NCI-H2227 (cell line): ENCODE results near the gene KMT5B.
"Not testable (repeated sequence)": the region's sequence is repeated elsewhere in the genome, so short reads cannot be mapped to it uniquely, and the experiment has no call there.

Source experiments
- DNase-seq: peaks from one replicate; lab custom pipeline; 2025; ENCODE audit not compliant: unreplicated experiment; lab: John Stamatoyannopoulos, UW

KMT5B gene

GRCh38 chr11:68213135-68213515 lies at the start of gene KMT5B:
Gene KMT5B (minus strand): TSS chr11:68213296. CDS start chr11:68190076, 23,220 bp downstream.
- DNase-seq: peak; percentile 85

GRCh38 chr11:68262544-68262827 lies 49.4 kb upstream of the KMT5B start:
- no peak for DNase-seq

DNA sequence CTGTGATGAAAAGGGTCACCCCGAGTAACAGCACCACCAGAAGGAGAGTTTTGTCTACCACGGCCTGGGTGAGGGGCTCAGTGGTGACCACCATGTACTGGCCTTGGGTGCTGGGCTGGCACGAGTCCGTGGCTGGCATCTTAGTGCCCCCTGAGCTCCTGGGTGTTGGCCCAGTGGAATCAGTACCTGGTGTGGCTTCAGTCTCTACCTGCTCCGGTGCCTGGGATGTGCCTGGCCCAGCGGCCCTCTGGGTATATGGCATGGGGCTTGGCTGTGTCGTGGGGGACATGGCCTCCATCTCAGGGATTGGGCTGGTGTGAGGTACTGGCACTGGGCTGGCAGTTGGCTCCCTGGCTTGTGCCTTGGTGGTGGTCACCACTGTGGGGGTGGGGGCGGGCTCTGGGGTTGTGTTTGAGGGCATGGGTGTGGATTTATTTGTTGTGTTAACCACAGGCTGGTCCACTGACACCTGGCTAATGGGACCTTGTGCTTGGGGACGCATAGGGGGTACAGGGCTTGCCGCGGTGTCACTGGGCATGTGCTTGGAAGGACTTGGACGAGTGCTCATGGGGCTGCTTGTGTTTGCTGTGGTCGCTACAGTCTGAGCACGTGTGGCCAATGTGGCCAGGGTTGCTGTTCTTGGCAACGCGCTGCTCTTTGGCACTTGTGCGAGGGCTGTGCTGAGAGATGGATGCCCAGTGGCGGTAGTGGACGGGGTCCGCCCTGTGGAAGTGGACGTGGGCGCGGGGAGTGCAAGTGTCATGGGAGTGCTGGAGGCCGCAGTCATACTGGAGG lies 48.9 kb upstream of the KMT5B start:
- no peak for DNase-seq

DNA sequence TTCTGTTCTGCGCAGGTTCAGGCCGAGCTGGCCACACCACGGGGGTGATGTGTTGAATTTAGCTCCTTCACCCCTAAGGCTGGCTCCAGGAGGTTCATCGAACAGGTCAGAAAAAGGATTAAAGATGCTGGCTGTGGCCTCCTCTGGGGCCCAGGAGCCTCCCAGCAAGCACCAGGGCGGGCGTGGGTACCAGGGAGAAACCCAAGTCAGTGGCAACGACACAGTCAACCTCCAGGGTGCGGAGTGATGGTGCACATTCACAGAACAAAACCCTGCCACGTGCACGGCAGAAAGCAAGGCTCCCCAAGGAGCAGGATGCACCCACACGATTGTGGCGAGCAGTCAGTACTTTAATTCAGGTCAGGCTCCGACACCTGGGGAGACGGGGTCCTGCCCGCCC lies 47.9 kb upstream of the KMT5B start:
- DNase-seq: no peak

DNA sequence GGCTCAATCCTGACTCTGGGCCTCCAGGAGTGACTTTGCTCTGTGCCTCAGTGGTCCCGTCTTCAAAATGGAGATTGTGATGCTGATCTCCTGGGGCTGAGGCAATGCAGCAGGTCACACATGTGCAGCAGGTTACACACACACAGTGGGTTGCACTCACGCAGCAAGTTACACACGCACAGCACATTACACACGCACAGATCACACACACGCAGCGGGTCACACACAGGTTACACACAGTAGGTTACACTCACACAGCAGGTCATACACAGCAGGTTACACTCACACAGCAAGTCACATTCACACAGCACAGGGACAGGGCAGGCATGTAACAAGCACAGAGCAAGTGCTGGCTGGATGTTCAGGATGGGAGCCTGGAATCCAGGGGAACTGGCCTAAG lies 47.4 kb upstream of the KMT5B start:
- no peak for DNase-seq

DNA sequence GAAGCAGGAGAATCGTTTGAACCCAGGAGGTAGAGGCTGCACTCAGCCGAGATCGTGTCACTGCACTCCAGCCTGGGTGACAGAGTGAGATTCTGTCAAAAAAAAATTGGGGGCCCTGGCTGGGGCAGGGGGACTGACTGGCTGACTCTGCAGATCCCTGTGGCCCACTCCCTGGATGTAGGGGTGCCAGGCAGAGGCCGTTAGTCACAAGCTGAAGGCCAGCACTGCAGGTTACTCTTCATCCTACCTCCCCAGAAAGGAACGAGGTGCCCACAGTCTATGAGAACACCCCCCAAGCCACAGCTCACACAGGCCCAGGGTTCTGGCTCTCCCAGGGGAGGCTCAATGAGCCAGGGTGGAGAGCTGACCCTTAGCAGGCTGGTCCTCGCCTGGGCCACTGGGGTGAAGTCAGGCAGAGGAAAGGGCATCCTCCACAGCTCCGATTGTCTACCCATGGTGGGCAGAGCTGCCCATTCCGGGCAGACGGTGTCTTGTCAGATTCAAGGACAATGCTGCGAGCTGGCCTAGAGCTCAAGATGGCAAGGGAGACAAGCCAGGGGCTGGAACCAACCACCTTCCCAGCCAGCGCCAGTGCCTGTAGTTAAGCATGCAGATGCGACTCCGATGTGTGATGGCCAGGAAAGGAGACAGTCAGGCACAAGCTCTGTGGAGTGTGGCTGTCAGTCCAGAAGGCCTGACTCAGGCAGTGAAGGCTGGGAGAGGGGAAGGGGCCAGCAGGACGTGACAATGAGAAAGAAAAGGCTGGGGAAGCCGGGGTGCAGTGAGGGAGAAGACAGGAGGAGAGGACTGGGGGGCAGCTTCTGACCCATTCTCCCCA lies 46.2 kb upstream of the KMT5B start:
- no peak for DNase-seq

- no peak for DNase-seq
Measured at GRCh38 chr11:68258363-68258765, 45.3 kb upstream of the KMT5B start.

DNA sequence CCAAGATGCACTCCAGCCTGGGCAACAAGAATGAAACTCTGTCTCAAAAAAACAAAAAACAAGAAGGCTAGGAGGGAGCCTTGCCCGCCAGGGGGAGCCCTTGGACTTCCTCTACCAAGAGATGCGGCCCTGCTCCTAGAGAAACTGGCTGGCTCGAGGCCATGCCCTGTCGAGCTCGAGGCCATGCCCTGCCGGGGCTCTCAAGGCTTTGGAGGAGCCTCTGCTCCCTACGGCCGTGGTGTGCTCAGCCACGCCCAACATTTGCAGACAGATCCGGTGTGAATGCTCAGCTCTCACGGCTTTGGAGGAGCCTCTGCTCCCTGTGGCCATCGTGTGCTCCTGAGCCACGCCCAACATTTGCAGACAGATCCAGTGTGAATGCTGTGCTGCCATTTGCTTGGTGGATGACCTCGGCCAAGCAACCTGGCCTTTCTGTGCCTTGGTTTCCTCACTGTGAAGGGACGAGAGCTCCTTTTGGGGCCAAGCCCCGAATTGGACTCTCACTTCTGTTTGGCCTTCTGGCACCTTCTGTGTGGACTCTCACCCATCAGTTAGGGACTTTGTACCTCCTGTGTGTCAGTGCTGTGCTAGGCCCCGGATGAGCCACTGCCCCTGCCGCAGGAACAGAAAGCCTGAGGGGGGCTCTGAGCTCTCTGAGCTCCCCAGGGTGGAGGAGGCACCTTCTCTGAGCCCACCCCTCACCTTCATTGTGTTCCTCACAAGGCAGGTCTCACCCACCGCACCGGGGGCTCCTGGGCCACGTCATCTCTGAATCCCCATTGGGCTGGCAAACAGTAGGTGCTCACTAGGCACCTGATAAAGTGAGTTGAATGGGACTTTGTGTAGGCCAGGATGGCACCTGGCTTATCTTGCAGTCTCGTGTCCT lies 44.6 kb upstream of the KMT5B start:
- DNase-seq: peak; percentile 89

- no peak for DNase-seq
Measured at GRCh38 chr11:68256331-68256741, 43.2 kb upstream of the KMT5B start.

DNA sequence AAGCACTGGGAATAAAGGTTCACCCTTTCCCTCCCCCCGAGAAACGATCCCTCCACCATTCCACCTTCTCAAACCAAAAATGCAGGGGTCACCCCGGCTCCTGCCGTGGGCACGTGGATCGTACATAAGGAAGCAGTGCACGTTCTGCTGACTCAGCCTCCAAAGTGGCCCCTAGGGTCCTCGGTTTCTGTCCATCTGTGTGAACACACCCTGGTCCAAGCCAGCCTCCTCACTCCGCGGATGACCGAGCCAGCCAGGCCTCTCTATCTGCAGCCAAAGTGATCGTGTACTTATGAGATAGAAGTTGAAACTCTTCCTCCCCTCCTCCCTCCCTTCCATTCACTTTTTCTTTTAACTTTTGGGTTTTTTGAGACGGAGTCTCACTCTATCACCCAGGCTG lies 42.4 kb upstream of the KMT5B start:
- DNase-seq: no peak

DNA sequence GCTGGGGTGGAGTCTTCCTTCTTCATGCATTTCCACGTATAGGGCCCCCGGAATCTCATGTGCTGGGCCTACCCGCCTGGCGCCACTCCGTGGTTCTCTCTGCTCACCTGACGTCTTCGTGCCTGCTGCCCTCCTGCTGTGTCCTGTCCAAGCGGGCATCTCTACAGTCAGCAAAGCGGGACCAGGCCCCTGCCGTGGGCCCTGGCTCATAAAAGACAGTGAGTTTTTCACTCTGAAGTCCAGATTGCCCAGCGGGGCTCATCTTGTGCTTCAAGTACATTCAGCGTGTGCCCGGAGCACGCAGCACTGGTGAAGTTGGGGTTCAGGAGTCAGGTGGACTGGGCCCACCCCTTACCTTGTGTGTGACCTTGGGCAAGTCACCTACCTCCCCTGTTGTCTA lies 41.3 kb upstream of the KMT5B start:
- DNase-seq: no peak

GRCh38 chr11:68251765-68252164 lies 38.7 kb upstream of the KMT5B start:
- no peak for DNase-seq

- not testable (repeated sequence) for DNase-seq
Measured at GRCh38 chr11:68244912-68245311, 31.8 kb upstream of the KMT5B start.

DNA sequence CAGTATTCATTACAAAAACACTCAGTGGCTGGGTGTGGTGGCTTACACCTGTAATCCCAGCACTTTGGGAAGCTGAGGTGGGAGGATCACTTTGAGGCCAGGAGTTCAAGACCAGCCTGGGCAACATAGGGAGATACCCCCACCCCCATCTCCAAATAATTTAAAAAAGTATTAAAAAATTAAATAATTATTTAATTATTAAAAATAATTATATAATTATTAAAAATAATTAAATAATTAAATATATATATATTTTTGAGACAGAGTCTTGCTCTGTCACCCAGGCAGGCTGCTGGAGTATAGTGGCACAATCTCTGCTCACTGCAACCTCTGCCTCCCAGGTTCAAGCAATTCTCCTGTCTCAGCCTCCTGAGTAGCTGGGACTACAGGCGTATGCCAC lies 30.8 kb upstream of the KMT5B start:
- DNase-seq: not testable (repeated sequence)

DNA sequence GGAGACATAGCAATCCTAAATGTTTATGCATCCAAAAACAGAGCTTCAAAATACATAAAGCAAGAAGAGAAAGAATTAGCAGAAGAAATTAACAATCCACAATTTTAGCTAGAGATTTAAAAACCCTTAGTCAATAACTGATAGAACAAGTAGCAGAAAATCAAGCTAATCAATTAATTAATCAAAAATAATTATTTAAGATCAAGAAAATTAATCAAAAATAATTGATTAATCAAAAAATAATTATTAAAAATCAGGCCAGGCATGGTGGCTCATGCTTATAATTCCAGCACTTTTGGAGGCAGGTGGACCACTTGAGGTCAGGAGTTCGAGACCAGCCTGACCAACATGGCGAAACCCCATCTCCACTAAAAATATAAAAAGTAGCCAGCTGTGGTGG lies 29.5 kb upstream of the KMT5B start:
- DNase-seq: no peak

GRCh38 chr11:68231621-68232020 lies 18.5 kb upstream of the KMT5B start:
- no peak for DNase-seq

- no peak for DNase-seq
Measured at GRCh38 chr11:68229601-68230000, 16.5 kb upstream of the KMT5B start.

- no peak for DNase-seq
Measured at GRCh38 chr11:68226421-68226820, 13.3 kb upstream of the KMT5B start.

DNA sequence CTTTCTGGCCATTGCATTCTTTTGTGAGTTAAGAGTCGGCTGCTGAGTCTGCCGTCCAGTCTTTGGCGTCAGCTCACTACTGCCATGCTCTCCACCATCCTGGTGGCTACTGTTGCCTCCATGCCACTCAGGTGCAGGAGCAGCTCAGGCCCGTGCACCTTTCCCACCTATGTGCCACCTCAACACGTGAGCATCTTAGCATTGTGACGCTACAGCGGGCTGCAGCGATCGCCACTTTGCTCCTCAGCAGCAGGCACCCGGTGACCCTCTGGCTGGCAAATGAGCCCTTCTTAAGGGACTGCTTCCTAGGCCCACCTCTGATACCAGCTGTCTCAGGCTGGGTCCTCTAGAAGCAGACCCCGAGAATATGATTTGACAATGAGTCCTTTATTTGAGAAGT lies 11.5 kb upstream of the KMT5B start:
- DNase-seq: no peak

GRCh38 chr11:68223275-68223674 lies 10.2 kb upstream of the KMT5B start:
- DNase-seq: no peak

GRCh38 chr11:68221406-68221805 lies 8.3 kb upstream of the KMT5B start:
- no peak for DNase-seq
